ENCODE data around the gene UAP1L1.

Gene UAP1L1

DNA sequence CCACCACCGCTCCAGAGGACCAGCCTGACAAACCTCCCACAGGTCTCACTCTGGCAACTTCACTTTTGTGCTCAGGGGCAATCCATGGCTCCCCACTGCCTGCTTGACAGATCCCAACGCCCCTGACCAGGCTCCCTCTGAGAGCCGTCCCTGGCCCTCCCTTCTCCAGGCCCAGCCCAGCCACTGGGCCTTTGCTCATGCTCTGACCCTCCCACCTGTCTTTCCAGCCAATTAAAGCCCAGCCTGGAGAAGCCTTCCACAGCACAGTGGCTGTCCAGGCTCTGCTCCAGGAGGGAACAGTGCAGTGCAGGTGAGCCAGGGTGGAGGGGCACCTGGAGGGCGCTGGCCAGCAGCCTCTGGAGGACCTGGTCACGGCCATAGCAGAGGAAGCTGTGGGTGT, 26.7 kb upstream of the UAP1L1 start:
- TF ChIP-seq POU2F2 (IDR thresholded peaks at IDR 0.05; ENCODE audit: low read depth, low read length) (no peak), TAF1 (IDR thresholded peaks at IDR 0.05; ENCODE audit: low read depth, low read length) (no peak), PAX5 (IDR thresholded peaks at IDR 0.05; ENCODE audit: insufficient read depth, low read length, severe bottlenecking) (no peak), POLR2AphosphoS5 (IDR thresholded peaks at IDR 0.05; ENCODE audit: low read depth, low read length) (no peak), POLR2A (IDR thresholded peaks at IDR 0.05; ENCODE audit: low read depth, low read length) (no peak), SPI1 (IDR thresholded peaks at IDR 0.05; ENCODE audit: low read depth, low read length) (no peak)
- no peak for FAIRE-seq
- no peak for DNase-seq (ENCODE audit: insufficient read length, low spot score)

- no peak for FAIRE-seq
- TF ChIP-seq PAX5 (IDR thresholded peaks at IDR 0.05; ENCODE audit: insufficient read depth, low read length, severe bottlenecking) (no peak), TAF1 (IDR thresholded peaks at IDR 0.05; ENCODE audit: low read depth, low read length) (no peak), SPI1 (IDR thresholded peaks at IDR 0.05; ENCODE audit: low read depth, low read length) (no peak), POU2F2 (IDR thresholded peaks at IDR 0.05; ENCODE audit: low read depth, low read length) (no peak), POLR2AphosphoS5 (IDR thresholded peaks at IDR 0.05; ENCODE audit: low read depth, low read length) (no peak), POLR2A (IDR thresholded peaks at IDR 0.05; ENCODE audit: low read depth, low read length) (no peak)
- DNase-seq (ENCODE audit: insufficient read length, low spot score) = no peak
Observed at GRCh38 chr9:137051145-137051724, 26.1 kb upstream of the UAP1L1 start.

- TF ChIP-seq POLR2AphosphoS5 (IDR thresholded peaks at IDR 0.05; ENCODE audit: low read depth, low read length) = no peak
- TF ChIP-seq SPI1 (IDR thresholded peaks at IDR 0.05; ENCODE audit: low read depth, low read length) = no peak
- TF ChIP-seq PAX5 (IDR thresholded peaks at IDR 0.05; ENCODE audit: insufficient read depth, low read length, severe bottlenecking) = no peak
- TF ChIP-seq TAF1 (IDR thresholded peaks at IDR 0.05; ENCODE audit: low read depth, low read length) = no peak
- no peak for TF ChIP-seq POLR2A (IDR thresholded peaks at IDR 0.05; ENCODE audit: low read depth, low read length)
- TF ChIP-seq POU2F2 (IDR thresholded peaks at IDR 0.05; ENCODE audit: low read depth, low read length) = no peak
- DNase-seq (ENCODE audit: insufficient read length, low spot score) (no peak), FAIRE-seq (no peak)
Observed at GRCh38 chr9:137052293-137052692, 25.0 kb upstream of the UAP1L1 start.

GRCh38 chr9:137052998-137053943, 24.0 kb upstream of the UAP1L1 start:
- FAIRE-seq (no peak), DNase-seq (ENCODE audit: insufficient read length, low spot score) (no peak)
- no peak for TF ChIP-seq TAF1 (IDR thresholded peaks at IDR 0.05; ENCODE audit: low read depth, low read length)
- TF ChIP-seq POLR2AphosphoS5 (IDR thresholded peaks at IDR 0.05; ENCODE audit: low read depth, low read length) = no peak
- no peak for TF ChIP-seq POLR2A (IDR thresholded peaks at IDR 0.05; ENCODE audit: low read depth, low read length)
- TF ChIP-seq PAX5 (IDR thresholded peaks at IDR 0.05; ENCODE audit: insufficient read depth, low read length, severe bottlenecking) = no peak
- TF ChIP-seq POU2F2 (IDR thresholded peaks at IDR 0.05; ENCODE audit: low read depth, low read length) = no peak
- TF ChIP-seq SPI1 (IDR thresholded peaks at IDR 0.05; ENCODE audit: low read depth, low read length) = no peak

GRCh38 chr9:137053944-137054931, 23.1 kb upstream of the UAP1L1 start, which contains the start of gene ENTPD2:
Gene ENTPD2, minus strand, starts transcription at chr9:137054061. Its CDS starts 64 bp downstream, at chr9:137053997.
- no peak for FAIRE-seq
- DNase-seq (ENCODE audit: insufficient read length, low spot score) = no peak
- TF ChIP-seq TAF1 (IDR thresholded peaks at IDR 0.05; ENCODE audit: low read depth, low read length) = no peak
- TF ChIP-seq POLR2A (IDR thresholded peaks at IDR 0.05; ENCODE audit: low read depth, low read length) = no peak
- TF ChIP-seq POLR2AphosphoS5 (IDR thresholded peaks at IDR 0.05; ENCODE audit: low read depth, low read length) = no peak
- TF ChIP-seq POU2F2 (IDR thresholded peaks at IDR 0.05; ENCODE audit: low read depth, low read length) = no peak
- TF ChIP-seq PAX5 (IDR thresholded peaks at IDR 0.05; ENCODE audit: insufficient read depth, low read length, severe bottlenecking) = no peak
- no peak for TF ChIP-seq SPI1 (IDR thresholded peaks at IDR 0.05; ENCODE audit: low read depth, low read length)

DNA sequence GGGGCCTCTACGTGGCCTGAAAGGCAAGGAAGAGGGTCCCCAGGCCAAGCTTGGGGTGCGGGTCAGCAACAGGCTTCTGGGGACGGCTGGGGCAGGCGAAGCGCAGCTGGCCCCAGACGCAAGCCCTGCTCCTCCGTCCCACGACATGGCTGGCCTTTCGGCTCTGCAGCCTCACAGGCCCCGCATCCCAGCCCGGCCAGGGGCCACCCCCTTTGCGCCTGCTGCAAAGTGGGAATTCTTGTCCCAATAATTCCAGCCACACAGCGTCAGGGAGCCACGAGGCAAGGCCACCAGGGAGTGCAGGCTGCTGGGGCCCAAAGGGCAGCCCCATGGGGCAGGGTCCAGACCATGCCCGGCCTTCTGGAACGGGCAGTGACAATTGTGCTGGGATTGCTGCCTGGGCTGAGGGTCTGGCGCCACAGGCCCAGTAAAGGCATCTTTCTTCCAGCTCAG, 22.4 kb upstream of the UAP1L1 start:
- no peak for DNase-seq (ENCODE audit: insufficient read length, low spot score)
- no peak for FAIRE-seq
- TF ChIP-seq POU2F2 (IDR thresholded peaks at IDR 0.05; ENCODE audit: low read depth, low read length) (no peak), POLR2AphosphoS5 (IDR thresholded peaks at IDR 0.05; ENCODE audit: low read depth, low read length) (no peak), PAX5 (IDR thresholded peaks at IDR 0.05; ENCODE audit: insufficient read depth, low read length, severe bottlenecking) (no peak), POLR2A (IDR thresholded peaks at IDR 0.05; ENCODE audit: low read depth, low read length) (no peak), TAF1 (IDR thresholded peaks at IDR 0.05; ENCODE audit: low read depth, low read length) (no peak), SPI1 (IDR thresholded peaks at IDR 0.05; ENCODE audit: low read depth, low read length) (no peak)

DNA sequence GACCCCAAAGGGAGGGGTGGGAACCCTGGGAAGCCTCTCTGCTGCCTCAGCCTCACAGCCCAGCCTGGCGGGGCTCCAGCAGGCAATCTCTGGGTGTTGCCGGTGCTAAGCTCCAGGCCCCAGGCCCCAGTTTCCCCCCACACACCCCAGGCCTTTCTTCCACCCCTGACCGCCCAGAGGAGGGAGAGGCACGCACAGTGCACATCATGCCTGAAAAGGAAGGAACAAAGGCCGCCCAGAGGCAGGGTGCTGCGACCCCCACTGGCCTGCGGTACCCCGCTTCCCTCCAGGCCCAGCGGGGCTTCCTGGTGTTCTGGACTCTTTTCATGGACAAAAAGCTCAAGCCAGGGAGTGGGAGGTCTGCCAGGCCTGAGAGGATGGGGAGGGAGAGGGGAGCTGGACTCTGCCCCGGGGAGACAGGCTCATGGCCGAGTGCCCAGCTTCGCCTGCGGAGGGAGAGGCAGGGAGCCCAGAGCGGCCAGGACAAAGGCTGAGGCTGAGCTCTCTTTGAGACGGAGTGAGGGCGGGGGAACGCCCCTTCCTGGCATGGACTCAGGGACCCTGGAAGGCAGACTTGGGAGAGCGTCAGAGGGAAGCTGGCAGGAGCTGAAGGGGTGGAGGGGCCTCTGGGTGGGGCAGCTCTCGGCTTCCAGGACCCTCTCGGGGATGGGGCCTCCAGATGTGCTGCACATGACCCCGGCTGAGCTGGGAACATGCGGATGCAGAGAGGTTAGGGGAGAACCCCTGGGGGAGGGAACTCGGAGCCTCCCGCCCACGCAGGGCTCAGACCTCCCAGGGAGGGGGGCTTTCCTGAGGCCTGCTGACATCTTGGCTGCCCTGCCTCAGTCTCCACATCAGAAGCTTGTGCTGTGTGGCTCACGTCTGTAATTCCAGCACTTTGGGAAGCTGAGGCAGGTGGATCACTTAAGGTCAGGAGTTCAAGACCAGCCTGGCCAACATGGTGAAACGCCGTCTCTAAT, 21.6 kb upstream of the UAP1L1 start:
- FAIRE-seq (no peak), DNase-seq (ENCODE audit: insufficient read length, low spot score) (no peak)
- TF ChIP-seq TAF1 (IDR thresholded peaks at IDR 0.05; ENCODE audit: low read depth, low read length) = no peak
- no peak for TF ChIP-seq POLR2AphosphoS5 (IDR thresholded peaks at IDR 0.05; ENCODE audit: low read depth, low read length)
- TF ChIP-seq SPI1 (IDR thresholded peaks at IDR 0.05; ENCODE audit: low read depth, low read length) = no peak
- no peak for TF ChIP-seq POLR2A (IDR thresholded peaks at IDR 0.05; ENCODE audit: low read depth, low read length)
- TF ChIP-seq POU2F2 (IDR thresholded peaks at IDR 0.05; ENCODE audit: low read depth, low read length) = no peak
- TF ChIP-seq PAX5 (IDR thresholded peaks at IDR 0.05; ENCODE audit: insufficient read depth, low read length, severe bottlenecking) = no peak

All from GM12891 (cell line).